NCI-H2029 (cell line): ENCODE results near the gene PPP2R5E.
A peak's percentile ranks its signal among the peaks of the same experiment; 100 is the strongest.
"Not testable (repeated sequence)": the region's sequence is repeated elsewhere in the genome, so short reads cannot be mapped to it uniquely, and the experiment has no call there.

Experiments used
- DNase-seq: peaks from one replicate; lab custom pipeline; 2025; lab: John Stamatoyannopoulos, UW

Gene PPP2R5E

GRCh38 chr14:63543000-63543825 is at the start of gene PPP2R5E:
PPP2R5E (minus strand) TSS chr14:63543377; CDS start chr14:63539685, 3,692 bp downstream.
- DNase-seq: peak; percentile 91

DNA sequence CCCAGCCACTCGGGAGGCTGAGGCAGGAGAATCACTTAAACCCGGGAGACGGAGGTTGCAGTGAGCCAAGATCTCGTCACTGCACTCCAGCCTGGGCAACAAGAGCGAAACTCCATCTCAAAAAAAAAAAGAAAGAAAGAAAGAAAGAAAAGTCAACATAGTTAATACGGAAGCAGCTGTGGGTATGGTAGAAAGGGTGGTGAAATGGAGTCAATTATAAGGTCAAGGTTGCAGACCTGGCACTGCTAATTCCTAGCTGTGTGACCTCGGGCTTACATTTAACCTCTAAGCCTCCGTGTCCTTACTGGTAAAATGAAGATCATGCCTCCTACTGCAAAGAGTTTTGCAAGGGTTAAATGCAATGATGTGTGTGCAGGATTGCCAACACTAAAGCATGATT is 39.9 kb upstream of the PPP2R5E start:
- DNase-seq: not testable (repeated sequence)

DNA sequence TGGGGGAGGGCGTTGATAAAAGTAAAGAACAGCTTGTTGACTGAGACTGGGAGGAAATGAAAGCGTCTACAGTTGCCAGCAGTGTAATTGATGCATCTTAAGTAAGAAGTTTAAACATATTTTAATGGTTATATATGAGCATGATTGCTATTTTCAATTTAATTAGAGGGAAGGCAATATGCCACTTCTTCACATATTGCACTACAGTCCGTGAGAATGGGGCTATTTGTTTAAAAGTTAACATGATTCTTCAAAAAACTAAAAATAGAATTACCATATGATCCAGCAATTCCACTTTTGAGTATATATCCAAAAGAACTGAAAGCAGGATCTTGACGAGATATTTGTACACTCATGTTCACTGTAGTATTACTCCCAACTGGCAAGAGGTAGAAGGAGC is 38.3 kb upstream of the PPP2R5E start:
- DNase-seq: no peak

- DNase-seq: no peak
These were observed 35.1 kb upstream of the PPP2R5E start for GRCh38 chr14:63578300-63578699.

DNA sequence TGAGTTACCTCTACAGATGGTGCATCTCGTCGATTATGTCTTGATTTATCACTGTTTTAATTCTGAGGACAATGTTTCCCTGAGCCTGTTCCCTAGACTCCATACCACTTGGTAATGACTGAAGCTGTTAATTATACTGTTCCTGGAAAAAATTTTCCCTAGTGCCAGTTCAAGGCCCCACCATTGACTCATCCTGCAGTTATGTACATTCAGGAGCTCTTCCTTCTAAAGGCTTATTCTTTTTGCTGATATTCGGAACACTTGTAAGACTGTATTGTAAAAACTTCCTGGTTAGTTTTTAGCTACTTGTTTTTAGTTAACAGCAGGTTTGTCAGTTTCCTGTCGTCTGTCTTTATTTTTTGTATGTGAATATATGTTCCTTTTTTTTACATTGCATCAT is 30.4 kb upstream of the PPP2R5E start:
- no peak for DNase-seq

- DNase-seq: no peak
These were observed 22.3 kb upstream of the PPP2R5E start for GRCh38 chr14:63565448-63565847.

- DNase-seq: no peak
These were observed 21.1 kb upstream of the PPP2R5E start for GRCh38 chr14:63564318-63564717.

DNA sequence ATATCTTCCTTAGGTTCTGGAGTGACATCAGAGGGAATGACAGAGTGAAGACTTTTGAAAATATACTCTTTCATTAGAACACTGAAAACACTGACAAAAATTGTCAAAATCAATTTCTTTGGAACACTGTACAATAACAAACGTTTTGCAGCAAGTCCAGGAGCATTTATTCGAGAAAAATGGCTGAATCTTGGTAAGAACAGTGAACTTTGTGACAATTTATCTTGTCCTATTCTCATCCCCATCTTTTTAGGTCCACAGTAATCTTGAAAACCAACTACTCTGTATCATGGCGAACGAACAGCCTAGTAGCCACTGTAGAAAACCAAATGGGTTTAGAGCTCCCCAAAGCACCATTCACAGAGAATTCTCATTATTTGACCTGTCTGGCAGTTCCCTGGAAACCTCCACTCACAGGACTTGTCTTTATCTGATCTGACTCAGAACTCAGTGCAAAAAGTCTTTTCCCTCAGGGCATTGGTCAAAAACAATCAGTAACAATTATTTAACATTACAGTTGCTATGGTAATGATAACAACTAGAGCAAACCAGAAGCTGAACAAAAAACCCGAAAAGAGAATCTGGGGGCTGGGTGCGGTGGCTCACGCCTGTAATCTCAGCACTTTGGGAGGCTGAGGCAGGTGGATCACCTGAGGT is 20.3 kb upstream of the PPP2R5E start:
- no peak for DNase-seq

DNA sequence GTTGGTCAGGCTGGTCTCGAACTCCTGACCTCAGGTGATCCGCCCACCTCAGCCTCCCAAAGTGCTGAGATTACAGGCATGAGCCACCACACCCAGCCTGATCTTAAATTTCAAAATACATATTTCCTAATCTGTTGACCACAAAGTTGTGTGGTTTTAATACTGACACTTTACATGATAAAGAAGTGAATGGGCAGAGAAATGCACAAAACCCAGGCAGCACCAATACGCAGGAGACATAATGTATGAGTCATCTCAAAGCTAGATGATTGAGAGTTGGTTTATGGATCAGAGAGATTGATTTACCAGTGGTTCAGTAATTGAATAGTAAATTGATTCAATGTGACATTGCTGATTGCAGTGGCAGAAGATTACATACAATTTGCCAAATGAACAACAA is 19.2 kb upstream of the PPP2R5E start:
- no peak for DNase-seq

- DNase-seq: no peak
These were observed 12.4 kb upstream of the PPP2R5E start for GRCh38 chr14:63555572-63555971.

DNA sequence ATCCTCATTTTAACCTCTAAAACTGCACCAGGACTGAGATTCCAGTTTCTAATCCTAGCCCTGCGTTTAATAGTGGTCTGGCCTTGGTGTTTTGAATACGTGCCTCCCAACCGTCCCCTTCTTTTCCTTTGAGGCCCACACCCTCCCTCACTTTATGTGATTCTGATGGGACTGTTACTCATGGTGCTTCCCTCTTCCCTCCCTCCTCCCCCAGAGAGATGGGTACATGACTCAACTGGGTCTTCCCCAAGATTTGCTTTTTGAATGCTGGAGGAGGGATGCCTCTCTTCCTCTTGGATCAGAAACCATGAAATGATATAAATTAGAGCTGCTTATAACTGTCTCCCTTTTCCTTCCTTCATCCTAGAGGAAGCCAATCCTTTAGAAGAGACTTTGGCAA is 8.2 kb upstream of the PPP2R5E start:
- no peak for DNase-seq

GRCh38 chr14:63547798-63548335 is 4.7 kb upstream of the PPP2R5E start:
- no peak for DNase-seq

DNA sequence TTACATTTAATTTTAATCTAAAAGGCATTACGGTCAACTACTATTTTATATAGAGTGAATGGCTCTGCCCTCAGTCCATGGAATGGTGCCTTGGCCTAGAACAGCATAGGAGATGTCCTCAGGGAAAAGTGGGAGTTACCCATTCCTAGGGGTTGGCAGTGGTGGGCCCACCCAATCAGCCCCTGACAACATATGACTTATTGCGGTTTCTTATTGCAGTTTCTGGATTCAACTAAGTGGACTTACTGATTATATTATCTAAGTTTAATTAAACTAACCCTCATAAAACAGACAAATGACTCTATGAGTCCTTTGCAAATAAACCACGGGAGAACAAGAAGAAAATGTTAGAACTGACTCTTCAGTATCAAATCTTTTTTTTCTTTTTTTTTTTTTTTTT is 2.3 kb upstream of the PPP2R5E start:
- no peak for DNase-seq

- no peak for DNase-seq
These were observed 1.6 kb upstream of the PPP2R5E start for GRCh38 chr14:63544591-63545299.

- DNase-seq: no peak
These were observed 739 bp upstream of the PPP2R5E start for GRCh38 chr14:63543826-63544406.

GRCh38 chr14:63542231-63542999 is 762 bp downstream of the PPP2R5E start:
- DNase-seq: no peak

DNA sequence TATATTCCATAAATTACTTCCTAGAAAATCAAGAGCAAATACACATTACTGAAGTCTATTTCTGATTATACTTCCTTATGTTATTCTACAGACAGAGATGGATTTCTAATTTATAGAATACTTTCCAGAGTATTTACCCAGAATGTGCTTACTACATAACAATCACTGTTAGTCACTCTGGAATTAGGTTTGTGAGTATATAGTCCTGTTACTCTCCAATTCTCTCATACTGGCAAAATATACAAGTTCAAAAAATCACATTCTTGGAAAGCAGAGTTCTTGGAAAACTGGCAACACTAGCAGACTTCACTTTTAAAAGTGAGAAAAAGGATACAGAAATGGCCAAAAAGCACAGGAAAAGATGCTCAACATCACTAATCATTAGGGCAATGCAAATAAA is 7.3 kb downstream of the PPP2R5E start:
- DNase-seq: no peak

DNA sequence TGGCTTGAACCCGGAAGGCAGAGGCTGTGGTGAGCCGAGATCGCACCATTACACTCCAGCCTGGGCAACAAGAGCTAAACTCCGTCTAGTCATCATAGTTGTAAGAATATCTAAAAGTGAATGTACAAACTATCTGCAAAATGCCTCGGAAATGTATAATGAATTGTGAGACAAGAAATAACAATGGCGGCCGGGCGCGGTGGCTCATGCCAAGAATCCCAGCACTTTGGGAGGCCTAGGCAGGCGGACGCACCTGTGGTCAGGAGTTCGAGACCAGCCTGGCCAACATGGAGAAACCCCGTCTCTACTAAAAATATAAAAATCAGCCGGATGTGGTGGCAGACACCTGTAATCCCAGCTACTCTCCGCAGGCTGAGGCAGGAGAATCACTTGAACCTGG is 9.7 kb downstream of the PPP2R5E start:
- DNase-seq: no peak

DNA sequence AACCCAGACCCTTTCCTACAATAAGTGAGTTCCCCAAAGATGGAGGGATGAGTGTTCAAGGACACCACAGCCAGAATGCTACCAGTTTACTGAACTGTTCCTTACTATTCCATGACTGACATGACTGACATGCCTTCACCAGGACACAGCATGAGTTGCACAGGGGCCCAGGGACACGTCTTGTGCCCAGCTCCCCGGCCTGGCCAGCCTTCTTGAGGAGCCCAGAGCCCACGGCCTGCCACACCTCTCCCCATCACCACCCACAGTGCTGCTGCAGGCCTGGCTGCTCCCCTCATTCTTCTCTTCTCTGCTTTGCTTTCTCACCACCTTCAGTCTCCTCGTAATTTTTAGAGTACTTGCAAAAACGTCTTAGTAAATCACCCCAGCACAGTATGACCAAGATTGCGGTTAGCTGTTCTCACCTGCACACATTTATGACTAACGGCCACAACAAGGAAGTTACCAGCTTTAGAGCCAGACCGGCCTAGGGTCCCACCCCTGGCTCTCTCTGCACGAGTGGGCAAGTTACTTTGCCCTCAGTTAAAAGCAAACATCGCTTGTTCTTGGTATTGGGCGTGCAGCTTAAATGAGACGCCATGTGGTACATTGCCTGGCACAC is 18.5 kb downstream of the PPP2R5E start:
- DNase-seq: no peak

DNA sequence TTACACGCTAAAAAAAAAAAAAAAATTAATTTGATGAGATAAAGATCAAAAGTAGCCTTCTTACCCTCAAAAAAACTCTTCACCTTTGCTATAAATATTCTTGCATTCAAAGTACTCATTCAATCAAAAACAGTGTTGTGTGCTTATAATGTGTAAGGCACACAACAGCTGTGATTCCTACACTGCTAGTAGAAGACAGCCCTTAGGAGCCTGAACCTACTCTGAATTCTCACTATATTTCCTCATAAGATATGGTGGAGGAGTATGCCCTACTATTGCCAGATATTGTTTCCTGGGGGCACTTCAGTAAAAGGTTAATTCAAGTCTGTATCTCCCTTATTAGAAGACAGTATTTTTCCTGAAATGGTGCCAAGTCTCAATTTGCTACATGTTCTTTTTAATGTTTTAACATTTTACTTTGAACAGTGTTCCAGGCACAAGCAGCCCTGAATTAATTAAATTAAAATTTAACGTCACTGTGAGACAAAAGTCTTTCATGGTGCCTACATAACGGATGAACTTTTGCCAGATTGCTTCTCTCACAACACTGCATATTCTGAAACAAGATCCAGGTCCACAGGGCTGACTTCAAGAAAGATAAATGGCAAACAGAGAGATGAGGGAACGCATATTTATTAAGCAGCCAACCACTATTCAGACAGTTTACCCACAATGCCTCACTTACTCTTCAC is 19.3 kb downstream of the PPP2R5E start:
- no peak for DNase-seq
